ENCODE data around the gene GPX4.
"Not testable (repeated sequence)": the region's sequence is repeated elsewhere in the genome, so short reads cannot be mapped to it uniquely, and the experiment has no call there.

DNA sequence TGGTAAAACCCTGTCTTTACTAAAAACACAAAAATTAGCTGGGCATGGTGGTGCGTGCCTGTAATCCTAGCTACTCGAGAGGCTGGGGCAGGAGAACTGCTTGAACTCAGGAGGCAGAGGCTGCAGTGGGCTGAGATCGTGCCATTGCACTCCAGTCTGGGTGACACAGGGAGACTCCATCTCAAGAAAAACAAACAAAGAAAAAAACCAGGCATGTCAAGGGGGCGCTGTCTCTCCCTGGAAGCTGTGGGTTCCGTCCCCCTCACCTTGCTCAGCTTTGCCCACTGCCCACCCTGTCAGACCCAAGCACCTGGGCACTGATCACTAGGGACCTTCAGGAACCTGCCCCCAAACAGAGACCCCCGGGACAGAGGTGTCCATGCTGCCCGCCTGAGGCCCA is 25.3 kb downstream of the GPX4 start:
- TF ChIP-seq POLR2A, POLR2AphosphoS5, EP300 (IDR thresholded peaks at IDR 0.05): not testable (repeated sequence)
- TF ChIP-seq, protein P1, sequence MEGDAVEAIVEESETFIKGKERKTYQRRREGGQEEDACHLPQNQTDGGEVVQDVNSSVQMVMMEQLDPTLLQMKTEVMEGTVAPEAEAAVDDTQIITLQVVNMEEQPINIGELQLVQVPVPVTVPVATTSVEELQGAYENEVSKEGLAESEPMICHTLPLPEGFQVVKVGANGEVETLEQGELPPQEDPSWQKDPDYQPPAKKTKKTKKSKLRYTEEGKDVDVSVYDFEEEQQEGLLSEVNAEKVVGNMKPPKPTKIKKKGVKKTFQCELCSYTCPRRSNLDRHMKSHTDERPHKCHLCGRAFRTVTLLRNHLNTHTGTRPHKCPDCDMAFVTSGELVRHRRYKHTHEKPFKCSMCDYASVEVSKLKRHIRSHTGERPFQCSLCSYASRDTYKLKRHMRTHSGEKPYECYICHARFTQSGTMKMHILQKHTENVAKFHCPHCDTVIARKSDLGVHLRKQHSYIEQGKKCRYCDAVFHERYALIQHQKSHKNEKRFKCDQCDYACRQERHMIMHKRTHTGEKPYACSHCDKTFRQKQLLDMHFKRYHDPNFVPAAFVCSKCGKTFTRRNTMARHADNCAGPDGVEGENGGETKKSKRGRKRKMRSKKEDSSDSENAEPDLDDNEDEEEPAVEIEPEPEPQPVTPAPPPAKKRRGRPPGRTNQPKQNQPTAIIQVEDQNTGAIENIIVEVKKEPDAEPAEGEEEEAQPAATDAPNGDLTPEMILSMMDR (IDR thresholded peaks at IDR 0.05): not testable (repeated sequence)

Data from stomach (tissue), 4 donors.